Testis (tissue), 2 donors: ENCODE data around the gene SYT11.

Source experiments
- POLR2A ChIP-seq: fragments of 450-650 bp; IDR thresholded peaks from one replicate; pipeline ENCODE4 v1.6.1; 2017; ENCODE audit warnings: antibody characterized with exemption, mild to moderate bottlenecking, moderate library complexity
- TF ChIP-seq, protein P1 (sequence below), 3 experiments: fragments of 450-650 bp in 2 of 3; fragments of 200-600 bp in 1 of 3; sonication (generic) in 1 of 3; IDR thresholded peaks; one replicate each; pipeline ENCODE4 v1.5.1; 2016 to 2019; ENCODE audit warnings: antibody characterized with exemption in 3 of 3, mild to moderate bottlenecking in 2 of 3, moderate library complexity in 1 of 3

DNA sequence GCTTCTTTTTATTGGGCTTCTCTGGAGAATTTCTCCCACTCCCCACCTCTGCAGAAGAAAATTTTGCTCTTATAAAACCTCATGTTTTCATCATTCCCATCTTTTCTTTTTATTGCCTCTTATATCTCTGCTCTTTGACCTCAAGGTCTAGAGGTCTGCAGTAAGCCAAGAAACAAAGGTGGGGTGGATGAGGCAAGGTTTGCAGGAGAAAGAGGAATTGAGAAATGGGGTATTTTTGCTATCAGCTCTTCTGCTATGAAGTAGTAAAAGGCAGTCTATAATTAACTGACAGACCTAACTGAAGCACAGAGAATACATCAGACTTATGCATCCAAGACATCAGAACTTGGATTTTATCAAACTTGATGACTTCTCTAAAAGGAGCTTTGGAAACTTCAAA, 22.9 kb downstream of the SYT11 start:
- TF ChIP-seq, protein P1, sequence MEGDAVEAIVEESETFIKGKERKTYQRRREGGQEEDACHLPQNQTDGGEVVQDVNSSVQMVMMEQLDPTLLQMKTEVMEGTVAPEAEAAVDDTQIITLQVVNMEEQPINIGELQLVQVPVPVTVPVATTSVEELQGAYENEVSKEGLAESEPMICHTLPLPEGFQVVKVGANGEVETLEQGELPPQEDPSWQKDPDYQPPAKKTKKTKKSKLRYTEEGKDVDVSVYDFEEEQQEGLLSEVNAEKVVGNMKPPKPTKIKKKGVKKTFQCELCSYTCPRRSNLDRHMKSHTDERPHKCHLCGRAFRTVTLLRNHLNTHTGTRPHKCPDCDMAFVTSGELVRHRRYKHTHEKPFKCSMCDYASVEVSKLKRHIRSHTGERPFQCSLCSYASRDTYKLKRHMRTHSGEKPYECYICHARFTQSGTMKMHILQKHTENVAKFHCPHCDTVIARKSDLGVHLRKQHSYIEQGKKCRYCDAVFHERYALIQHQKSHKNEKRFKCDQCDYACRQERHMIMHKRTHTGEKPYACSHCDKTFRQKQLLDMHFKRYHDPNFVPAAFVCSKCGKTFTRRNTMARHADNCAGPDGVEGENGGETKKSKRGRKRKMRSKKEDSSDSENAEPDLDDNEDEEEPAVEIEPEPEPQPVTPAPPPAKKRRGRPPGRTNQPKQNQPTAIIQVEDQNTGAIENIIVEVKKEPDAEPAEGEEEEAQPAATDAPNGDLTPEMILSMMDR (IDR thresholded peaks at IDR 0.05): no peak
- TF ChIP-seq POLR2A: no peak
